Stimulated activated memory B cell treated with anti-CD40 and anti-IgM and Interleukin-4, amounts not matched to agents 10 μg/mL and 1 μg/mL and 100 μg/mL, for 72 hours (primary cell): ENCODE data around the gene PPAT.
"Not testable (repeated sequence)": the region's sequence is repeated elsewhere in the genome, so short reads cannot be mapped to it uniquely, and the experiment has no call there.

Source experiments
- ATAC-seq: fragments of 150-1000 bp; cut with Tn5 transposase; 2 replicates; pipeline ENCODE4 v1.10.0; 2021
- H3K27ac Mint-ChIP-seq: one replicate; pipeline ENCODE4 v1.8.0; 2022; ENCODE audit warnings: mild to moderate bottlenecking, mixed read lengths
- H3K27me3 Mint-ChIP-seq: one replicate; pipeline ENCODE4 v1.8.0; 2022; ENCODE audit warnings: mixed read lengths
- H3K36me3 Mint-ChIP-seq: one replicate; pipeline ENCODE4 v1.8.0; 2022; ENCODE audit warnings: mixed read lengths
- H3K4me1 Mint-ChIP-seq: one replicate; pipeline ENCODE4 v1.8.0; 2022; ENCODE audit warnings: mixed read lengths
- H3K4me3 Mint-ChIP-seq: one replicate; pipeline ENCODE4 v1.8.0; 2022; ENCODE audit warnings: mild to moderate bottlenecking, moderate library complexity, mixed read lengths
- H3K9me3 Mint-ChIP-seq: one replicate; pipeline ENCODE4 v1.8.0; 2022; ENCODE audit warnings: mixed read lengths

PPAT gene

GRCh38 chr4:56450342-56450741, 14.9 kb upstream of the PPAT start:
- H3K27ac Mint-ChIP-seq: no peak overlapping the region

DNA sequence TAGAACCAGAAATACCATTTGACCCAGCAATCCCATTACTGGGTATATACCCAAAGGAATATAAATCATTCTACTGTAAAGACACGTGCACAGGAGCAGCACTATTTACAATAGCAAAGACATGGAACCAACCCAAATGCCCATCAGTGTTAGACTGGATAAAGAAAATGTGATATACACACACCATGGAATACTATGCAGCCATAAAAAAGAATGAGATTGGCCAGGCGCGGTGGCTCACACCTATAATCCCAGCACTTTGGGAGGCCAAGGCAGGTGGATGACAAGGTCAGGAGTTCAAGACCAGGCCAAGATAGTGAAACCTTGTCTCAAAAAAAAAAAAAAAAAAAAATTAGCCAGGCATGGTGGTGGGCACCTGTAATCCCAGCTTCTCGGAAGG, 14.1 kb upstream of the PPAT start:
- not testable (repeated sequence) for H3K27me3 Mint-ChIP-seq, H3K4me1 Mint-ChIP-seq, H3K4me3 Mint-ChIP-seq, ATAC-seq, H3K27ac Mint-ChIP-seq, H3K9me3 Mint-ChIP-seq
- peaks cover 56% of the 10 kb centered on the region for H3K36me3 Mint-ChIP-seq

More at GRCh38 chr4:56450342-56450741, 14.9 kb upstream of the PPAT start:
- no peak for ATAC-seq
- Mint-ChIP-seq H3K27me3 (no peaks in the 10 kb centered on the region), H3K9me3 (no peaks in the 10 kb centered on the region), H3K4me1 (no peaks in the 10 kb centered on the region), H3K36me3 (peaks cover 57% of the 10 kb centered on the region), H3K4me3 (no peak overlapping the region)

GRCh38 chr4:56448301-56448700, 12.9 kb upstream of the PPAT start:
- no peak overlapping the region for H3K27ac Mint-ChIP-seq
- H3K9me3 Mint-ChIP-seq: no peaks in the 10 kb centered on the region
- H3K4me1 Mint-ChIP-seq: no peaks in the 10 kb centered on the region
- ATAC-seq: no peak
- peaks cover 56% of the 10 kb centered on the region for H3K36me3 Mint-ChIP-seq
- no peaks in the 10 kb centered on the region for H3K27me3 Mint-ChIP-seq
- H3K4me3 Mint-ChIP-seq: no peak overlapping the region

DNA sequence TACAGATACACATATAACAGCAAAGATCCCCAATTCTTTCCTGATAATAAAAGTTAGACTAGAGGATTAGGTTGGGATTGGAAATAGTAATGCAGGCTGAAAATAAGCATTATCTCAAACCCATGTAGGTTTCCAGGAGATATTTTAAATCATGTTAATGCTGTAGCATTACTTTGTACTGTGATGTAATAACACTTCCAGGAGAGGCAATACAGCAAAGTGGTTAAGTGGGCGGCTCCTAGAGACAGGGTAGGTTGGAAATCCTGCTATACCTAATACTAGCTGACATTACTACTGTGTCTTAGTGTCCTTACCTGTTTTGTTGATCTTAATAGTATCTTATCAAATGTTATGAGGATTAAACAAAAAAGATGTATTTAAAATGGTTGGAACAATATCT, 10.3 kb upstream of the PPAT start:
- ATAC-seq: no peak
- Mint-ChIP-seq H3K4me1 (peaks cover under 1% of the 10 kb centered on the region), H3K4me3 (no peak overlapping the region), H3K27me3 (no peaks in the 10 kb centered on the region), H3K27ac (no peak overlapping the region), H3K36me3 (peaks cover 61% of the 10 kb centered on the region), H3K9me3 (no peaks in the 10 kb centered on the region)

DNA sequence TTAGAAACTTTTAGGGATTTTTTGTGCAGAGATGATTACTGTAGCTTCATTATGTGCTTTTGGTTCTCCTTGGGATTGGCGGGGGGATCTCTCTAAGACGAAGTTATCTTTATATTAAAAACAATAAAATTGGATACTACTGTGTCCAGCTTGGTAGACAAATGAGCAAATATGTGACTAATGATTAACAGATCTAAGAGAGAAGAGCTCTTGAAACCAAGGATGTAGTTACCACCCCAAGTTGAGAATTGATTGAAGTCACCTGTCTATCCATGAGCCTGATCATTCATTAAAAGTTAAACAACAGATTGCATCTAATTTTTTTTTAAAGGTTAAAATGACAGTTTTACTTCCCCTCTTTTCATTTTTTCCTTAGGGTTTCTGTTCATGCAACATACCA, 9.3 kb upstream of the PPAT start:
- Mint-ChIP-seq H3K27me3 (no peaks in the 10 kb centered on the region), H3K4me1 (peaks cover 11% of the 10 kb centered on the region), H3K27ac (no peak overlapping the region), H3K4me3 (no peak overlapping the region), H3K36me3 (peaks cover 58% of the 10 kb centered on the region), H3K9me3 (no peaks in the 10 kb centered on the region)
- no peak for ATAC-seq

DNA sequence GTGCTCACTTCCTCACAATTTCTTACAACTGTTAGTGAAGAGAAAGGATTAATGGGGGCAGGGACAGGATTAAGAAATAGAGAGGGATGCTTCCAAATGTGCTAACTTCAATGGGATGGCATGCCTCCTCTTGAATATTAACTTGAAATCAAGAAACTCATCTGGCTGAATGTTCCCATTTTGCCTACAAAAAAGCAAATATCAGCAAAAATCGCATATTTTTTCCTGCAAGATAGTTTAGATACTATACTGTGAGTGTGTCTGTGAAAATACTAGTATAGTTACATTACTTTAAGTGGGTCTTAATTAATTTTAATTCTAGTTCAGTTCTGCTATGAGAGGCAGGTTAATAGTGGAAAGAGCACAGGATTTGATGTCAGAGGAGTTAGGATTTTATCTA, 5.6 kb upstream of the PPAT start:
- peaks cover 30% of the 10 kb centered on the region for H3K4me1 Mint-ChIP-seq

GRCh38 chr4:56438766-56439165, 3.4 kb upstream of the PPAT start:
- no peaks in the 10 kb centered on the region for H3K9me3 Mint-ChIP-seq
- no peaks in the 10 kb centered on the region for H3K27me3 Mint-ChIP-seq
- peaks cover 39% of the 10 kb centered on the region for H3K4me1 Mint-ChIP-seq
- peaks cover 26% of the 10 kb centered on the region for H3K36me3 Mint-ChIP-seq
- H3K4me3 Mint-ChIP-seq: no peak overlapping the region
- H3K27ac Mint-ChIP-seq: no peak overlapping the region
- ATAC-seq: no peak

More for the DNA sequence above, 5.6 kb upstream of the PPAT start:
- ATAC-seq: no peak
- no peak overlapping the region for H3K4me3 Mint-ChIP-seq
- H3K9me3 Mint-ChIP-seq: no peaks in the 10 kb centered on the region
- no peaks in the 10 kb centered on the region for H3K27me3 Mint-ChIP-seq
- no peak overlapping the region for H3K27ac Mint-ChIP-seq
- peaks cover 42% of the 10 kb centered on the region for H3K36me3 Mint-ChIP-seq

GRCh38 chr4:56434599-56435139, 746 bp downstream of the PPAT start:
- no peaks in the 10 kb centered on the region for H3K27me3 Mint-ChIP-seq
- ATAC-seq: no peak
- peak overlapping the region; percentile 85 for H3K27ac Mint-ChIP-seq
- H3K36me3 Mint-ChIP-seq: peaks cover 4% of the 10 kb centered on the region
- peaks cover 32% of the 10 kb centered on the region for H3K4me1 Mint-ChIP-seq
- H3K9me3 Mint-ChIP-seq: no peaks in the 10 kb centered on the region
- H3K4me3 Mint-ChIP-seq: peak overlapping the region; percentile 90

- ATAC-seq: no peak
- no peaks in the 10 kb centered on the region for H3K36me3 Mint-ChIP-seq
- H3K27me3 Mint-ChIP-seq: no peaks in the 10 kb centered on the region
- H3K9me3 Mint-ChIP-seq: no peaks in the 10 kb centered on the region
- peak overlapping the region; percentile 64 for H3K4me3 Mint-ChIP-seq
- no peak overlapping the region for H3K27ac Mint-ChIP-seq
- peaks cover 33% of the 10 kb centered on the region for H3K4me1 Mint-ChIP-seq
Measured at GRCh38 chr4:56433280-56433679, 2.1 kb downstream of the PPAT start.

DNA sequence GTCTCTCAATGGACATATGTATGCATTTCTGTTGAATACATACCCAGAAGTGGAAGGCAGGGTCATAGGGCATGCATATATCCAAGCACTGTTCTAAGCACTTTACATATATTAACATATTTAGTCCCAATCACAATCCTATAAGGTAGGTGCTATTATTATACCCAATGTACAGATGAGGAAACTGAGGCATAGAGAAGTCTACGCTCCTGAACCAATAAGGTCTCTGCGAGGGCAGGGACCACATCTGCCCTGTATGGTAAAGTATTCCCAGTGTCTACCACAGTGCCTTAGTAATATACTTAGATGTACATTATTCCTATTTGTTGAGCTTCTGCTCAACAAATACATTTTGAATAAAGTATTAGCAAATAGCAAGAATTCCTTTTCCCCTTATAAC, 5.2 kb downstream of the PPAT start:
- no peak for ATAC-seq
- Mint-ChIP-seq H3K27ac (no peak overlapping the region), H3K27me3 (no peaks in the 10 kb centered on the region), H3K4me3 (no peak overlapping the region), H3K36me3 (peaks cover 9% of the 10 kb centered on the region), H3K9me3 (peaks cover 3% of the 10 kb centered on the region), H3K4me1 (peaks cover 37% of the 10 kb centered on the region)

- peaks cover 3% of the 10 kb centered on the region for H3K9me3 Mint-ChIP-seq
- H3K36me3 Mint-ChIP-seq: peaks cover 9% of the 10 kb centered on the region
- no peak overlapping the region for H3K4me3 Mint-ChIP-seq
- no peak for ATAC-seq
- H3K4me1 Mint-ChIP-seq: peaks cover 23% of the 10 kb centered on the region
- no peaks in the 10 kb centered on the region for H3K27me3 Mint-ChIP-seq
- H3K27ac Mint-ChIP-seq: no peak overlapping the region
Measured at GRCh38 chr4:56427179-56427578, 8.2 kb downstream of the PPAT start.

GRCh38 chr4:56426273-56426672, 9.1 kb downstream of the PPAT start:
- Mint-ChIP-seq H3K4me1 (peaks cover 23% of the 10 kb centered on the region), H3K4me3 (no peak overlapping the region), H3K27me3 (no peaks in the 10 kb centered on the region), H3K9me3 (peaks cover 3% of the 10 kb centered on the region), H3K36me3 (peaks cover 9% of the 10 kb centered on the region), H3K27ac (no peak overlapping the region)
- ATAC-seq: no peak

GRCh38 chr4:56425518-56425917, 9.9 kb downstream of the PPAT start:
- peaks cover 9% of the 10 kb centered on the region for H3K36me3 Mint-ChIP-seq
- no peaks in the 10 kb centered on the region for H3K27me3 Mint-ChIP-seq
- H3K4me3 Mint-ChIP-seq: no peak overlapping the region
- ATAC-seq: no peak
- peaks cover 3% of the 10 kb centered on the region for H3K9me3 Mint-ChIP-seq
- no peak overlapping the region for H3K27ac Mint-ChIP-seq
- H3K4me1 Mint-ChIP-seq: peaks cover 23% of the 10 kb centered on the region

- Mint-ChIP-seq H3K4me1 (peaks cover 23% of the 10 kb centered on the region), H3K27me3 (no peaks in the 10 kb centered on the region), H3K9me3 (peaks cover 3% of the 10 kb centered on the region), H3K27ac (no peak overlapping the region), H3K4me3 (no peak overlapping the region), H3K36me3 (peaks cover 9% of the 10 kb centered on the region)
- no peak for ATAC-seq
Measured at GRCh38 chr4:56424697-56425514, 10.5 kb downstream of the PPAT start.

DNA sequence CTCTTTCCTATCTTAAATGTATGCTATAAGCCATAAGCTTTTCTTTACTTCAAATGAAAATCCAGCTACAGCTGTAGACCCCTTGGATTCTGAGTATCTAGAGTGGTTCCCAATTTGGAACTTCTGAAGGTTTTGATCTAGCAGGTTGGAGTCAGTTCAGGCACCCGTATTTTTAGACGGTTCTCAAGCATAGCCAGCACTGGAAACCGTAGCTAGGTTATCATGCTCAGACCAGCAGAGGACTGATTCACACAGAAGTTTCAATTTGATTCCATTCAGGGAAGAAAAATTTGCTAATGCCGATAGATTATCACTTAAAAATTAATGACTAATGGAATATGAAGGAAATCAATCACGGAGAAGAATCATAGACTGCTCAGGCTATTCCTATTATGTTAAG, 11.2 kb downstream of the PPAT start:
- no peak overlapping the region for H3K4me3 Mint-ChIP-seq

DNA sequence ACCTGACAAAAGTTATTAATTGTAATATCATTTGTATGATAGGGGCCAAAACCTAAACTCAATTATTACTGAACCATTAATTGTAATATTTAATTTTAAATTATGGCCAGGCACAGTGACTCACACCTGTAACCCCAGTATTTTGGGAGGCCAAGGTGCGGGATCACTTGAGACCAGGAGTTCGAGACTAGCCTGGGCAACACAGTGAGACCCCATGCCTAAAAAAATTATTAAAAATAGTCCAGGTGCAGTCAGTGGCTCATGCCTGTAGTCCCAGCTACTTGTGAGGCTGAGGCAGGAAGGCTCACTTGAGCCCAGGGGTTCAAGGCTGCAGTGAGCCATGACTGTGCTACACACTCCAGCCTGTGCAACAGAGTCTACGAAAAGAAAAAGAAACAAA, 18.0 kb downstream of the PPAT start:
- no peak for ATAC-seq
- Mint-ChIP-seq H3K9me3 (no peaks in the 10 kb centered on the region), H3K4me1 (peaks cover 4% of the 10 kb centered on the region), H3K27ac (no peak overlapping the region), H3K4me3 (no peak overlapping the region), H3K27me3 (no peaks in the 10 kb centered on the region), H3K36me3 (peaks cover 3% of the 10 kb centered on the region)

More for the DNA sequence above, 11.2 kb downstream of the PPAT start:
- H3K36me3 Mint-ChIP-seq: peaks cover 9% of the 10 kb centered on the region
- H3K27me3 Mint-ChIP-seq: no peaks in the 10 kb centered on the region
- H3K4me1 Mint-ChIP-seq: peaks cover 20% of the 10 kb centered on the region
- no peak for ATAC-seq
- H3K9me3 Mint-ChIP-seq: peaks cover 3% of the 10 kb centered on the region
- H3K27ac Mint-ChIP-seq: no peak overlapping the region
